OCI-LY3 (cell line): Measurements from ENCODE around the gene TMEM258.

Experiments used
- H2AFZ ChIP-seq: fragments of 200-600, 300-600 bp; shearing (Covaris generic); 2 replicates; pipeline ENCODE4 v1.6.0; 2014; ENCODE audit warnings: antibody characterized with exemption, low read depth, low read length
- H3K27ac ChIP-seq: fragments of 200-600, 300-600 bp; sonication (generic); 2 replicates; pipeline ENCODE4 v1.5.1; 2014; ENCODE audit warnings: mild to moderate bottlenecking, low read length, moderate library complexity, mixed read lengths
- H3K27me3 ChIP-seq: fragments of 200-600, 300-600 bp; sonication (generic); 2 replicates; pipeline ENCODE4 v1.6.1; 2014; ENCODE audit warnings: low read depth, low read length, mixed read lengths
- H3K36me3 ChIP-seq: fragments of 200-600, 300-600 bp; sonication (generic); replicated peaks from 2 replicates; pipeline ENCODE3; 2014; ENCODE audit warnings: low read depth, low read length, mixed read lengths
- H3K4me1 ChIP-seq: fragments of 300-600, 200-600 bp; sonication (generic); 2 replicates; pipeline ENCODE4 v1.6.1; 2014; ENCODE audit warnings: low read length, mixed read lengths
- H3K4me2 ChIP-seq: fragments of 200-600, 300-600 bp; sonication (generic); 2 replicates; pipeline ENCODE4 v1.6.1; 2014; ENCODE audit warnings: low read length, mixed read lengths
- H3K4me3 ChIP-seq: fragments of 300-600, 200-600 bp; sonication (generic); 2 replicates; pipeline ENCODE4 v1.5.1; 2014; ENCODE audit warnings: antibody characterized with exemption, mild to moderate bottlenecking, low read length, moderate library complexity
- H3K79me2 ChIP-seq: fragments of 300-600, 200-600 bp; shearing (Covaris generic); 2 replicates; pipeline ENCODE4 v1.6.1; 2014; ENCODE audit warnings: mild to moderate bottlenecking, low read length, mixed read lengths
- H3K9ac ChIP-seq: fragments of 300-600, 200-600 bp; shearing (Covaris generic); 2 replicates; pipeline ENCODE4 v1.6.0; 2014; ENCODE audit warnings: mild to moderate bottlenecking, low read length, moderate library complexity
- H3K9me3 ChIP-seq: fragments of 200-600, 300-600 bp; shearing (Covaris generic); 2 replicates; pipeline ENCODE4 v1.6.1; 2014; ENCODE audit warnings: low read length, mixed read lengths; ENCODE audit not compliant: insufficient read depth
- H4K20me1 ChIP-seq: fragments of 200-600, 300-600 bp; sonication (generic); 2 replicates; pipeline ENCODE4 v1.6.1; 2016; ENCODE audit warnings: low read length, mixed read lengths; ENCODE audit not compliant: insufficient read depth
- CTCF ChIP-seq: fragments of 200-600, 300-600 bp; sonication (generic); IDR thresholded peaks from 2 replicates; pipeline ENCODE4 v1.5.1; 2014; ENCODE audit warnings: antibody characterized with exemption, low read length, low read depth
- EZH2phosphoT487 ChIP-seq: fragments of 200-600 bp; shearing (Covaris generic); IDR thresholded peaks from 2 replicates; pipeline ENCODE4 v1.6.1; 2018; ENCODE audit warnings: antibody characterized with exemption, mixed run types, low read depth

TMEM258 gene

GRCh38 chr11:61781585-61781984 is 10.8 kb downstream of the TMEM258 start:
- Histone ChIP-seq H3K79me2 (no peaks in the 10 kb centered on the region), H3K4me2 (no peak overlapping the region), H3K27ac (no peak overlapping the region), H3K9ac (no peak overlapping the region), H3K36me3 (peaks cover 23% of the 10 kb centered on the region), H3K27me3 (no peaks in the 10 kb centered on the region), H3K9me3 (no peaks in the 10 kb centered on the region), H3K4me3 (no peak overlapping the region), H4K20me1 (0 out of 2 replicates have a peak, but pooled peaks cover 8% of the 10 kb centered on the region), H3K4me1 (no peaks in the 10 kb centered on the region), H2AFZ (no peak overlapping the region)
- no peak for TF ChIP-seq CTCF
- TF ChIP-seq EZH2phosphoT487, result no peak

- no peaks in the 10 kb centered on the region for H3K4me1 ChIP-seq
- no peaks in the 10 kb centered on the region for H3K9me3 ChIP-seq
- no peak overlapping the region for H3K9ac ChIP-seq
- H3K79me2 ChIP-seq, result no peaks in the 10 kb centered on the region
- H3K4me2 ChIP-seq, result no peak overlapping the region
- no peak overlapping the region for H2AFZ ChIP-seq
- H4K20me1 ChIP-seq, result 0 out of 2 replicates have a peak, but pooled peaks cover 4% of the 10 kb centered on the region
- no peaks in the 10 kb centered on the region for H3K27me3 ChIP-seq
- TF ChIP-seq EZH2phosphoT487 (no peak), CTCF (no peak)
- H3K36me3 ChIP-seq, result peaks cover 14% of the 10 kb centered on the region
- H3K4me3 ChIP-seq, result no peak overlapping the region
- H3K27ac ChIP-seq, result no peak overlapping the region
These were observed 11.7 kb downstream of the TMEM258 start for GRCh38 chr11:61780581-61781162.

GRCh38 chr11:61779666-61780525 is 12.5 kb downstream of the TMEM258 start:
- H4K20me1 ChIP-seq, result no peaks in the 10 kb centered on the region
- no peak for TF ChIP-seq EZH2phosphoT487
- TF ChIP-seq CTCF, result no peak
- H3K4me3 ChIP-seq, result no peak overlapping the region
- H3K27ac ChIP-seq, result no peak overlapping the region
- H3K9me3 ChIP-seq, result no peaks in the 10 kb centered on the region
- peaks cover 8% of the 10 kb centered on the region for H3K36me3 ChIP-seq
- no peak overlapping the region for H3K4me2 ChIP-seq
- no peaks in the 10 kb centered on the region for H3K4me1 ChIP-seq
- H3K27me3 ChIP-seq, result no peaks in the 10 kb centered on the region
- no peak overlapping the region for H3K9ac ChIP-seq
- no peaks in the 10 kb centered on the region for H3K79me2 ChIP-seq
- no peak overlapping the region for H2AFZ ChIP-seq

GRCh38 chr11:61778920-61779650 is 13.3 kb downstream of the TMEM258 start:
- Histone ChIP-seq H3K36me3 (no peaks in the 10 kb centered on the region), H3K9ac (no peak overlapping the region), H3K4me3 (no peak overlapping the region), H3K4me1 (no peaks in the 10 kb centered on the region), H4K20me1 (no peaks in the 10 kb centered on the region), H3K27ac (no peak overlapping the region), H3K9me3 (no peaks in the 10 kb centered on the region), H3K27me3 (no peaks in the 10 kb centered on the region), H3K79me2 (no peaks in the 10 kb centered on the region), H3K4me2 (no peak overlapping the region), H2AFZ (no peak overlapping the region)
- TF ChIP-seq CTCF, result no peak
- no peak for TF ChIP-seq EZH2phosphoT487
